Transverse colon (tissue), 4 donors: ENCODE measurements around the gene APCS.

ENCODE experiments used
- CTCF ChIP-seq, 5 experiments: fragments of 200-600 bp in 3 of 5; fragments of 450-650 bp in 2 of 5; sonication (generic) in 3 of 5; IDR thresholded peaks; 1 replicate in 2 of 5; 2 replicates in 3 of 5; pipeline ENCODE4 v1.5.1; 2016 to 2017; ENCODE audit warnings: antibody characterized with exemption in 5 of 5, inconsistent platforms in 3 of 5, mild to moderate bottlenecking in 2 of 5, moderate library complexity in 1 of 5
- POLR2A ChIP-seq: fragments of 450-650 bp; IDR thresholded peaks from one replicate; pipeline ENCODE4 v1.6.1; 2016; ENCODE audit warnings: antibody characterized with exemption, mild to moderate bottlenecking, moderate library complexity
- POLR2AphosphoS5 ChIP-seq, 3 donors: sonication (generic); formaldehyde crosslinking; IDR thresholded peaks; one replicate each; pipeline ENCODE4 v1.6.1; 2016; ENCODE audit warnings: antibody characterized with exemption in 3 of 3

- TF ChIP-seq CTCF (IDR thresholded peaks at IDR 0.05): no peak
- no peak for TF ChIP-seq POLR2AphosphoS5 (IDR thresholded peaks at IDR 0.05)
- no peak for TF ChIP-seq POLR2A
Observed at GRCh38 chr1:159561497-159561896, 26.1 kb upstream of the APCS start.
